ENCODE measurements around the gene MYEOV. TPM values are rescaled to one million over a fixed set of nuclear protein-coding genes. Genes with fewer than 3 reads are reported as not detected.

MYEOV gene
- total and polyA plus RNA-seq, 11 donors: 0.08 to 0.88 (median 0.23) TPM; not detected in 7

DNA sequence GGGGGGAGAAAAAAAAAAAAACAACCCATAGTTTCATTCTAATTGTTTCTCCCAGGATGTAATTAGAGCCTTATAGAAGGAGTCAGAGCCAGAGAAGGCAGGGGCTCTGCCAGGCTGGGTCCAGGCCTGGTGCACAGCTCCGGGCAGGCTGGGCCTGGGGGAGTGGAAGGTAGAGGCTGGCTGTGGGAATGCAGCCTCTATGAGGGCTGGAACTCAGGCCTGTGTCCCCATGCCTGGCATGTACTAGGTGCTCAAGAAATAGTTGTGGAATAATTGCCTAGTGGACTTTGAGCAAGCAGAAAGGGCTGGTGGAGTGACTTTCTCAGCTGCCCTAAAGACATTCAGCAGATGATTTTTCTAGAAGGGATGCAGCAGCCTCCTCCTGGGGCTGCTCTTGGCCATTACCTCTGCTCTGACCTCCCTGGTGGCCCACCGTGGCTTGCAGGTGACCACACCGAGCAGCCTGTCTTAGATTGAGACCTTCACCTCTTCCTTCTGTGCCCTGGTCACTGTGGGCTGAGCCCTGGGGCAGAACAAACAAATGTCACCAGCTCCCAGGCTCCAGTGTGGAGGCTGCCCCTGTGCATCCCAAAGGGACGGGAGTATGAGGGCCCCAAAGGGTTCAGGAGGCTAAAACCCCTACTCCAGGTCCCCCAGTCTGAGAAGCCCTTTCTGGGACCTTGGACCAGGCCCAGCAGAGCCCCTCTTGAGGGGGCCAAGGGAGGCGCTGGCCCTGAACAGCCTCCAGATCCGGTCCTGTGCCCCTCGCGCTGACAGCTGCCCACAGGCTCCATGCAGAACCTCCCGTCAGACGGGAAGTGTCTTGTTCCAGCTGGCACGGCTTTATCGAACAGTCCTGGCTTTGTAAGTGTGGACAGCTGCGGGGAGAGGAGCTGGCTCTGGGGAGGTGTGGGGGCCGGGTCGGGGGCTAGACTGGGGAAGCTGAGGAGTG, 18.8 kb downstream of the MYEOV start:
- peak; percentile 65 to 84 (median 78) for DNase-seq
- no peak overlapping the region for H3K4me3 ChIP-seq
- H3K27ac ChIP-seq: peak overlapping the region in 4 of 12 donors; percentile 2 to 71 (median 43)
- H3K9me3 ChIP-seq: peaks cover 0 to 16% (median 4%) of the 10 kb centered on the region in 12 donors
- WGBS, 4 donors: 14 to 22% (median 18%) methylated on average over 12 to 15 of the region's 15 CpGs
- no peaks in the 10 kb centered on the region for H3K27me3 ChIP-seq
- ATAC-seq: peak; percentile 73 to 89 (median 88)
- H3K36me3 ChIP-seq: no peaks in the 10 kb centered on the region
- no peak for TF ChIP-seq POLR2A (IDR thresholded peaks at IDR 0.05)
- TF ChIP-seq, protein P1, sequence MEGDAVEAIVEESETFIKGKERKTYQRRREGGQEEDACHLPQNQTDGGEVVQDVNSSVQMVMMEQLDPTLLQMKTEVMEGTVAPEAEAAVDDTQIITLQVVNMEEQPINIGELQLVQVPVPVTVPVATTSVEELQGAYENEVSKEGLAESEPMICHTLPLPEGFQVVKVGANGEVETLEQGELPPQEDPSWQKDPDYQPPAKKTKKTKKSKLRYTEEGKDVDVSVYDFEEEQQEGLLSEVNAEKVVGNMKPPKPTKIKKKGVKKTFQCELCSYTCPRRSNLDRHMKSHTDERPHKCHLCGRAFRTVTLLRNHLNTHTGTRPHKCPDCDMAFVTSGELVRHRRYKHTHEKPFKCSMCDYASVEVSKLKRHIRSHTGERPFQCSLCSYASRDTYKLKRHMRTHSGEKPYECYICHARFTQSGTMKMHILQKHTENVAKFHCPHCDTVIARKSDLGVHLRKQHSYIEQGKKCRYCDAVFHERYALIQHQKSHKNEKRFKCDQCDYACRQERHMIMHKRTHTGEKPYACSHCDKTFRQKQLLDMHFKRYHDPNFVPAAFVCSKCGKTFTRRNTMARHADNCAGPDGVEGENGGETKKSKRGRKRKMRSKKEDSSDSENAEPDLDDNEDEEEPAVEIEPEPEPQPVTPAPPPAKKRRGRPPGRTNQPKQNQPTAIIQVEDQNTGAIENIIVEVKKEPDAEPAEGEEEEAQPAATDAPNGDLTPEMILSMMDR (IDR thresholded peaks at IDR 0.05): no peak
- peaks cover 3 to 45% (median 19%) of the 10 kb centered on the region in 12 donors for H3K4me1 ChIP-seq
- intact Hi-C loops (cut with DNase I): no loop called here

DNA sequence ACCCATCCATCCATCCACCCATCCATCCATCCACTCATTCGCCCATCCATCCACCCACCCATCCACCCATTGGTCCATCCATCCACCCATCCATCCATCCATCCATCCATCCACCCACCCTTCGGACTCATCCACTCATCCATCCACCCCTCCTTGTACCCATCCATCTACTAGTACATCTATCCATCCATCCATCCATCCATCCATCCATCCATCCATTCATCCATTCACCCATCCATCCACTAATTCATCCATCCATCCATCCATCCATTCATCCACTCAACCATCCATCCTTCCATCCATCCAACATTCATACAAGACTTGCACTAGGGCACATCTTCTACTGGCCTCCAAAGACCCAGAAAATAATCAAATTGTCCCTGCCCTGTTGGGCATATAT, 20.0 kb downstream of the MYEOV start:
- ATAC-seq: no peak
- no peak for TF ChIP-seq POLR2A (IDR thresholded peaks at IDR 0.05)
- Histone ChIP-seq H3K4me1 (peaks cover 3 to 53% (median 19%) of the 10 kb centered on the region in 12 donors), H3K9me3 (peaks cover 0 to 20% (median 7%) of the 10 kb centered on the region in 12 donors), H3K27ac (no peak overlapping the region), H3K4me3 (no peak overlapping the region), H3K36me3 (no peaks in the 10 kb centered on the region), H3K27me3 (no peaks in the 10 kb centered on the region)
- WGBS, 4 donors: 45 to 93% (median 91%) methylated on average over 1 to 2 of the region's 2 CpGs
- no peak for DNase-seq
- intact Hi-C loops (cut with DNase I): no loop called here

DNA sequence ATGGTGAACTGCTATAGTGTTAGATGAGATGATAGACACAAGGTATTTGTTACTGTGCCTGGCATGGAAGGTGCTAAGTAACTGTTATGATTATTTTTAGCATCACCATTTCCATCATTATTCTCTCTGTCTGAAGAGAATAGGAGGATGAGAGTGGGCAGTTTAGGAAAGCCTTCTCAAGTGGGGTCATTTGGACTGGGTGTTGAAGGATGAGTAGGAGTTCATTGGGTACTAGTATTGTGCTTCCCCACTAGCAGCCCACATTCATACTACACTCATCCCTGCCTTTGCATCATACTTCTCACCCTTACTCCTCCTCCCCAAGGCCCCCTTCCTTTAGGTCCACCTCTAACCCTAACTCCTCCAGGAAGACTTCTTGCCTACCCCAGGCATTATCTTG, 20.6 kb downstream of the MYEOV start:
- Histone ChIP-seq H3K27me3 (no peaks in the 10 kb centered on the region), H3K4me3 (no peak overlapping the region), H3K4me1 (peaks cover 3 to 51% (median 19%) of the 10 kb centered on the region in 12 donors), H3K36me3 (no peaks in the 10 kb centered on the region), H3K27ac (no peak overlapping the region), H3K9me3 (peaks cover 0 to 20% (median 7%) of the 10 kb centered on the region in 12 donors)
- TF ChIP-seq, protein P1 (IDR thresholded peaks at IDR 0.05): no peak
- TF ChIP-seq POLR2A (IDR thresholded peaks at IDR 0.05): no peak
- intact Hi-C loops (cut with DNase I): no loop called here
- ATAC-seq (no peak), DNase-seq (no peak)

DNA sequence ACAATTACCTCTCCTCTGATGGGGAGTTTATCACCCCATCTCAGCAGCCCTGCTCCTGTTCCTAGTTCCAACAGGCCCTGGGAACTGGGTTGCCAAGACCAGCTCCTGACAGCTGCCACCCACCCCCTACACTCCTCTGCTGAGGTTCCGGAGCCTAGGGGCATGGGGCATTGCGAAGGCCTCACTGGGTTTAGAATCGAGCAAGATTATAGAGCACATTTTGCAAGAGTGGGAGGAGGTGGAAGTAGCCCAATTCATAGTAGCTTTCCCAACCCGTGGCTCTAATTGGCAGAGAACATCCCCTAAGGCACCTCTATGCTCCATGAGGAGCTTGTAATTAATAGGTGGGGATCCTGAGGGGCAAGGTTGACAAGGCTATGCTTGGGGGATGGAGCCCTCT, 23.0 kb downstream of the MYEOV start:
- Histone ChIP-seq H3K27me3 (no peaks in the 10 kb centered on the region), H3K9me3 (peaks cover 0 to 20% (median 7%) of the 10 kb centered on the region in 12 donors), H3K4me1 (peaks cover 3 to 27% (median 14%) of the 10 kb centered on the region in 12 donors), H3K36me3 (no peaks in the 10 kb centered on the region), H3K27ac (peak overlapping the region in 2 of 12 donors; percentile 25 to 30), H3K4me3 (no peak overlapping the region)
- ATAC-seq (no peak), DNase-seq (no peak)
- no peak for TF ChIP-seq POLR2A (IDR thresholded peaks at IDR 0.05)
- TF ChIP-seq, protein P1 (IDR thresholded peaks at IDR 0.05): no peak
- 84 to 91% (median 87%) methylated on average over 4 of the region's 4 CpGs for WGBS, 4 donors
- intact Hi-C loops (cut with DNase I): no loop called here

Data from heart left ventricle (tissue), 16 donors.